Chondrocyte (in vitro differentiated cells): Measurements from ENCODE around the gene DNAJB1. TPM values are rescaled to one million over a fixed set of nuclear protein-coding genes. Genes with fewer than 3 reads are reported as not detected.
"Not testable (repeated sequence)": the region's sequence is repeated elsewhere in the genome, so short reads cannot be mapped to it uniquely, and the experiment has no call there.

ENCODE experiments used
- DNase-seq: peaks from one replicate; pipeline ENCODE4 v3.0.0; 2021; ENCODE audit warnings: mixed read lengths, low spot score
- H3K27ac Mint-ChIP-seq: one replicate; pipeline ENCODE4 v1.8.0; 2021; ENCODE audit warnings: mild to moderate bottlenecking, moderate library complexity, mixed read lengths; ENCODE audit not compliant: unreplicated experiment
- H3K27me3 Mint-ChIP-seq: 2 replicates; pipeline ENCODE4 v1.8.0; 2021; ENCODE audit warnings: low read depth, mixed read lengths
- H3K36me3 Mint-ChIP-seq: 2 replicates; pipeline ENCODE4 v1.8.0; 2021; ENCODE audit warnings: low read depth, mixed read lengths
- H3K4me1 Mint-ChIP-seq: 2 replicates; pipeline ENCODE4 v1.8.0; 2021; ENCODE audit warnings: low read depth, mild to moderate bottlenecking, mixed read lengths
- H3K4me3 Mint-ChIP-seq: one replicate; pipeline ENCODE4 v1.8.0; 2021; ENCODE audit warnings: mild to moderate bottlenecking, moderate library complexity, mixed read lengths; ENCODE audit not compliant: unreplicated experiment
- H3K9me3 Mint-ChIP-seq: 2 replicates; pipeline ENCODE4 v1.8.0; 2021; ENCODE audit warnings: low read depth, mixed read lengths
- CTCF ChIP-seq: fragments of 200-600 bp; sonication (generic); IDR thresholded peaks from 2 replicates; pipeline ENCODE4 v1.5.0; 2021; ENCODE audit warnings: antibody characterized with exemption, mild to moderate bottlenecking, moderate library complexity
- total RNA-seq: library from RNA; stranded (reverse); gene quantifications from 3 replicates; pipeline ENCODE4 v1.2.1, GENCODE V29; 2021

The DNAJB1 gene
- total RNA-seq, 1 donor from 2014 or later, result 85.1 TPM

- Mint-ChIP-seq H3K27me3 (no peaks in the 10 kb centered on the region), H3K9me3 (no peaks in the 10 kb centered on the region), H3K4me3 (no peak overlapping the region), H3K27ac (no peak overlapping the region), H3K4me1 (peaks cover 39% of the 10 kb centered on the region), H3K36me3 (no peaks in the 10 kb centered on the region)
- DNase-seq, result no peak
- TF ChIP-seq CTCF, result no peak
Measured at GRCh38 chr19:14554382-14554812, 36.2 kb upstream of the DNAJB1 start.

- no peak for DNase-seq
- Mint-ChIP-seq H3K4me3 (no peak overlapping the region), H3K9me3 (no peaks in the 10 kb centered on the region), H3K4me1 (peaks cover 36% of the 10 kb centered on the region), H3K27me3 (no peaks in the 10 kb centered on the region), H3K27ac (no peak overlapping the region), H3K36me3 (no peaks in the 10 kb centered on the region)
- TF ChIP-seq CTCF, result no peak
Measured at GRCh38 chr19:14553939-14554243, 35.7 kb upstream of the DNAJB1 start.

GRCh38 chr19:14553042-14553938 is 35.1 kb upstream of the DNAJB1 start:
- Mint-ChIP-seq H3K4me1 (peaks cover 31% of the 10 kb centered on the region), H3K27me3 (no peaks in the 10 kb centered on the region), H3K36me3 (no peaks in the 10 kb centered on the region), H3K9me3 (no peaks in the 10 kb centered on the region), H3K4me3 (no peak overlapping the region), H3K27ac (no peak overlapping the region)
- no peak for DNase-seq
- TF ChIP-seq CTCF, result no peak

GRCh38 chr19:14552006-14552360 is 33.8 kb upstream of the DNAJB1 start:
- H3K27me3 Mint-ChIP-seq, H3K36me3 Mint-ChIP-seq, DNase-seq, H3K9me3 Mint-ChIP-seq, H3K4me3 Mint-ChIP-seq, H3K27ac Mint-ChIP-seq: not testable (repeated sequence)
- H3K4me1 Mint-ChIP-seq, result peaks cover 27% of the 10 kb centered on the region

- peak; percentile 57 for TF ChIP-seq CTCF
- not testable (repeated sequence) for DNase-seq
Measured at GRCh38 chr19:14551134-14552005, 33.2 kb upstream of the DNAJB1 start.

More at GRCh38 chr19:14551134-14552005, 33.2 kb upstream of the DNAJB1 start:
- not testable (repeated sequence) for H3K27me3 Mint-ChIP-seq, H3K4me3 Mint-ChIP-seq, H3K36me3 Mint-ChIP-seq, H3K27ac Mint-ChIP-seq, H3K9me3 Mint-ChIP-seq
- H3K4me1 Mint-ChIP-seq, result peaks cover 25% of the 10 kb centered on the region
